SK-N-SH treated with all-trans-retinoic acid at 6 μM for 48 hours (cell line): ENCODE measurements around the gene GPR26.

Experiments
- ATAC-seq: fragments of 200-7000 bp; cut with Tn5 transposase; 3 replicates; pipeline ENCODE4 v1.9.1; 2020; ENCODE audit warnings: mild to moderate bottlenecking, moderate library complexity
- ARNTL ChIP-seq: fragments of 450-650 bp; formaldehyde crosslinking; IDR thresholded peaks from 2 replicates; pipeline ENCODE4 v1.5.0; 2020; ENCODE audit warnings: low read depth, mild to moderate bottlenecking, moderate library complexity, borderline replicate concordance
- BACH2 ChIP-seq: fragments of 250-450 bp; sonication (Bioruptor Pico); IDR thresholded peaks from 2 replicates; pipeline ENCODE4 v1.9.0; 2021; ENCODE audit warnings: mild to moderate bottlenecking, borderline replicate concordance
- CSDC2 ChIP-seq: fragments of 250-450 bp; sonication (Bioruptor Pico); IDR thresholded peaks from 2 replicates; pipeline ENCODE4 v1.5.0; 2020; ENCODE audit warnings: mild to moderate bottlenecking, moderate library complexity
- GLIS3 ChIP-seq: fragments of 250-450 bp; sonication (Bioruptor Pico); IDR thresholded peaks from 2 replicates; pipeline ENCODE4 v1.5.0; 2020; ENCODE audit warnings: mild to moderate bottlenecking, moderate library complexity
- OSR1 ChIP-seq: fragments of 250-450 bp; sonication (Bioruptor Pico); IDR thresholded peaks from 2 replicates; pipeline ENCODE4 v1.8.0; 2022; ENCODE audit warnings: moderate library complexity, mild to moderate bottlenecking, inconsistent platforms
- PATZ1 ChIP-seq: fragments of 250-450 bp; sonication (Bioruptor Pico); IDR thresholded peaks from 2 replicates; pipeline ENCODE4 v1.8.0; 2020; ENCODE audit warnings: mild to moderate bottlenecking, moderate library complexity, borderline replicate concordance
- POU6F1 ChIP-seq: fragments of 250-450 bp; sonication (Bioruptor Pico); IDR thresholded peaks from 2 replicates; pipeline ENCODE4 v1.8.0; 2021; ENCODE audit warnings: low read depth, mild to moderate bottlenecking, moderate library complexity, borderline replicate concordance
- PPARA ChIP-seq: fragments of 250-450 bp; sonication (Bioruptor Pico); IDR thresholded peaks from 2 replicates; pipeline ENCODE4 v1.5.0; 2020; ENCODE audit warnings: mild to moderate bottlenecking, borderline replicate concordance
- RARB ChIP-seq: fragments of 250-450 bp; sonication (Bioruptor Pico); IDR thresholded peaks from 2 replicates; pipeline ENCODE4 v1.8.0; 2021; ENCODE audit warnings: mild to moderate bottlenecking, moderate library complexity
- SNAI2 ChIP-seq: fragments of 250-450 bp; sonication (Bioruptor Pico); IDR thresholded peaks from 2 replicates; pipeline ENCODE4 v1.5.0; 2020; ENCODE audit warnings: mild to moderate bottlenecking, moderate library complexity
- TCF4 ChIP-seq: fragments of 250-450 bp; sonication (Bioruptor Pico); IDR thresholded peaks from 2 replicates; pipeline ENCODE4 v1.8.0; 2021; ENCODE audit warnings: mild to moderate bottlenecking, moderate library complexity, borderline replicate concordance
- TOX ChIP-seq: fragments of 250-450 bp; sonication (Bioruptor Pico); IDR thresholded peaks from 2 replicates; pipeline ENCODE4 v1.8.0; 2021; ENCODE audit warnings: mild to moderate bottlenecking, moderate library complexity, borderline replicate concordance
- ZFP3 ChIP-seq: fragments of 250-450 bp; sonication (Bioruptor Pico); IDR thresholded peaks from 2 replicates; pipeline ENCODE4 v1.5.0; 2020; ENCODE audit warnings: mild to moderate bottlenecking, moderate library complexity
- ZNF565 ChIP-seq: fragments of 450-650 bp; formaldehyde crosslinking; conservative IDR thresholded peaks from 2 replicates; pipeline ENCODE4 v1.5.0; 2020; ENCODE audit warnings: low read depth, mild to moderate bottlenecking, moderate library complexity
- ZNF8 ChIP-seq: fragments of 450-650 bp; formaldehyde crosslinking; IDR thresholded peaks from 2 replicates; pipeline ENCODE4 v1.5.0; 2020; ENCODE audit warnings: mild to moderate bottlenecking, moderate library complexity
- TF ChIP-seq, protein P1 (sequence below): fragments of 250-450 bp; sonication (Bioruptor Pico); IDR thresholded peaks from 2 replicates; pipeline ENCODE4 v1.5.0; 2020; ENCODE audit warnings: mild to moderate bottlenecking, moderate library complexity
- TF ChIP-seq, protein P2 (sequence below): fragments of 250-450 bp; sonication (Bioruptor Pico); IDR thresholded peaks from 2 replicates; pipeline ENCODE4 v1.5.1; 2021; ENCODE audit warnings: mild to moderate bottlenecking, moderate library complexity
- TF ChIP-seq, protein P3 (sequence below): fragments of 250-450 bp; sonication (Bioruptor Pico); IDR thresholded peaks from 2 replicates; pipeline ENCODE4 v1.5.1; 2020; ENCODE audit warnings: low read depth, mild to moderate bottlenecking, moderate library complexity

GPR26 gene

DNA sequence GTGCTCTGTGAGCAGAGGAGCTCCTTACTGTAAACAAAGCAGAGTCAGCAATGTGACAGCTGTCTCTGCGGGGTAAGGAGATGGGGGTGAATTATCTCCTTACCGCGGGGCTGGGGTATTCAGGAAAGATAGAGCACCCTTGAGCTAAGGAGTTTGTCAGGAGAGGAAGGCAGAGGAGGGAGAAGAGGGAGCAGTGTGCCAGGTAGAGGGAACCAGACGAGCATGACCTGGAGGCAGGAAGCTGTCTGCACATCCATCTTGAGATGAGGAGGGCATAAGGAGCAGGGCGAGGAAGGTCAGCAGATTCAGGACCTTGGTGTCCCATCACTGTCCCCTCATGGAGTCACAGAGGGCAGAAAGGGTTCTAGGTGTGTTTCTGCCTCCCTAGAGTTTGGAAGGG, 32.5 kb upstream of the GPR26 start (continued):
- TF ChIP-seq, protein P1, sequence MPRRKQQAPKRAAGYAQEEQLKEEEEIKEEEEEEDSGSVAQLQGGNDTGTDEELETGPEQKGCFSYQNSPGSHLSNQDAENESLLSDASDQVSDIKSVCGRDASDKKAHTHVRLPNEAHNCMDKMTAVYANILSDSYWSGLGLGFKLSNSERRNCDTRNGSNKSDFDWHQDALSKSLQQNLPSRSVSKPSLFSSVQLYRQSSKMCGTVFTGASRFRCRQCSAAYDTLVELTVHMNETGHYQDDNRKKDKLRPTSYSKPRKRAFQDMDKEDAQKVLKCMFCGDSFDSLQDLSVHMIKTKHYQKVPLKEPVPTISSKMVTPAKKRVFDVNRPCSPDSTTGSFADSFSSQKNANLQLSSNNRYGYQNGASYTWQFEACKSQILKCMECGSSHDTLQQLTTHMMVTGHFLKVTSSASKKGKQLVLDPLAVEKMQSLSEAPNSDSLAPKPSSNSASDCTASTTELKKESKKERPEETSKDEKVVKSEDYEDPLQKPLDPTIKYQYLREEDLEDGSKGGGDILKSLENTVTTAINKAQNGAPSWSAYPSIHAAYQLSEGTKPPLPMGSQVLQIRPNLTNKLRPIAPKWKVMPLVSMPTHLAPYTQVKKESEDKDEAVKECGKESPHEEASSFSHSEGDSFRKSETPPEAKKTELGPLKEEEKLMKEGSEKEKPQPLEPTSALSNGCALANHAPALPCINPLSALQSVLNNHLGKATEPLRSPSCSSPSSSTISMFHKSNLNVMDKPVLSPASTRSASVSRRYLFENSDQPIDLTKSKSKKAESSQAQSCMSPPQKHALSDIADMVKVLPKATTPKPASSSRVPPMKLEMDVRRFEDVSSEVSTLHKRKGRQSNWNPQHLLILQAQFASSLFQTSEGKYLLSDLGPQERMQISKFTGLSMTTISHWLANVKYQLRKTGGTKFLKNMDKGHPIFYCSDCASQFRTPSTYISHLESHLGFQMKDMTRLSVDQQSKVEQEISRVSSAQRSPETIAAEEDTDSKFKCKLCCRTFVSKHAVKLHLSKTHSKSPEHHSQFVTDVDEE (CRISPR knock-in tag): no peak
- TF ChIP-seq ZFP3 (CRISPR knock-in tag) (no peak), ZNF565 (CRISPR knock-in tag) (no peak), BACH2 (CRISPR knock-in tag) (no peak), ARNTL (CRISPR knock-in tag) (no peak), TCF4 (CRISPR knock-in tag) (no peak)
- TF ChIP-seq, protein P2, sequence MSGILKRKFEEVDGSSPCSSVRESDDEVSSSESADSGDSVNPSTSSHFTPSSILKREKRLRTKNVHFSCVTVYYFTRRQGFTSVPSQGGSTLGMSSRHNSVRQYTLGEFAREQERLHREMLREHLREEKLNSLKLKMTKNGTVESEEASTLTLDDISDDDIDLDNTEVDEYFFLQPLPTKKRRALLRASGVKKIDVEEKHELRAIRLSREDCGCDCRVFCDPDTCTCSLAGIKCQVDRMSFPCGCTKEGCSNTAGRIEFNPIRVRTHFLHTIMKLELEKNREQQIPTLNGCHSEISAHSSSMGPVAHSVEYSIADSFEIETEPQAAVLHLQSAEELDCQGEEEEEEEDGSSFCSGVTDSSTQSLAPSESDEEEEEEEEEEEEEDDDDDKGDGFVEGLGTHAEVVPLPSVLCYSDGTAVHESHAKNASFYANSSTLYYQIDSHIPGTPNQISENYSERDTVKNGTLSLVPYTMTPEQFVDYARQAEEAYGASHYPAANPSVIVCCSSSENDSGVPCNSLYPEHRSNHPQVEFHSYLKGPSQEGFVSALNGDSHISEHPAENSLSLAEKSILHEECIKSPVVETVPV (CRISPR knock-in tag): no peak

DNA sequence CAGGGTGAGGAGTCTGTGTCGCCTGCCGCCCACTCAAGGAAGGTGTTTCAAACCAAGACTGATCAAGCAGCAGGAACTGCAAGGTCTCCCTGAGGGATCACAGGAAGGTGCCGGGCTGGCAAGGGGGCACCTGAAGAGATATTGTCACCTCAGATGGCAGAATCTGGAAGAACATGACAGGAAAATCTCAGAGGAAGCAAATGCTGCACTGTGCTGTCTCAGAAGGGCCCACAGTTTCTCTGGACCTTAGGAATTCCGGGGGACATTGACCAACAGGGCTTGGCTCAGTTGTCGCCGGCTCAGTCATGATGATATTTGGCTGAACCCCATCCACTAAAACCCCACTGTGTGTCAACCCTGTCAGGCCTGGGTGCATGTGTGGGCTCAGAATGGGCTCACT, 31.9 kb upstream of the GPR26 start:
- TF ChIP-seq TCF4 (CRISPR knock-in tag) (no peak), GLIS3 (CRISPR knock-in tag) (no peak), PATZ1 (CRISPR knock-in tag) (no peak), CSDC2 (CRISPR knock-in tag) (no peak), RARB (no peak), OSR1 (CRISPR knock-in tag) (no peak), TOX (CRISPR knock-in tag) (no peak), PPARA (CRISPR knock-in tag) (no peak)
- TF ChIP-seq, protein P2 (CRISPR knock-in tag): no peak
- TF ChIP-seq, protein P1 (CRISPR knock-in tag): no peak
- TF ChIP-seq, all 23 proteins: peak for 0
- no peak for ATAC-seq

GRCh38 chr10:123635131-123635530, 31.0 kb upstream of the GPR26 start:
- no peak for ATAC-seq
- TF ChIP-seq ZFP3 (CRISPR knock-in tag): no peak
- no peak for TF ChIP-seq BACH2 (CRISPR knock-in tag)
- TF ChIP-seq ZNF565 (CRISPR knock-in tag): no peak
- no peak for TF ChIP-seq ZNF8
- TF ChIP-seq PATZ1 (CRISPR knock-in tag): no peak
- TF ChIP-seq SNAI2 (CRISPR knock-in tag): no peak
- TF ChIP-seq, protein P3, sequence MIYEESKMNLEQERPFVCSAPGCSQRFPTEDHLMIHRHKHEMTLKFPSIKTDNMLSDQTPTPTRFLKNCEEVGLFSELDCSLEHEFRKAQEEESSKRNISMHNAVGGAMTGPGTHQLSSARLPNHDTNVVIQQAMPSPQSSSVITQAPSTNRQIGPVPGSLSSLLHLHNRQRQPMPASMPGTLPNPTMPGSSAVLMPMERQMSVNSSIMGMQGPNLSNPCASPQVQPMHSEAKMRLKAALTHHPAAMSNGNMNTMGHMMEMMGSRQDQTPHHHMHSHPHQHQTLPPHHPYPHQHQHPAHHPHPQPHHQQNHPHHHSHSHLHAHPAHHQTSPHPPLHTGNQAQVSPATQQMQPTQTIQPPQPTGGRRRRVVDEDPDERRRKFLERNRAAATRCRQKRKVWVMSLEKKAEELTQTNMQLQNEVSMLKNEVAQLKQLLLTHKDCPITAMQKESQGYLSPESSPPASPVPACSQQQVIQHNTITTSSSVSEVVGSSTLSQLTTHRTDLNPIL (CRISPR knock-in tag): no peak
- no peak for TF ChIP-seq TCF4 (CRISPR knock-in tag)
- no peak for TF ChIP-seq GLIS3 (CRISPR knock-in tag)
- no peak for TF ChIP-seq POU6F1 (CRISPR knock-in tag)
- no peak for TF ChIP-seq TOX (CRISPR knock-in tag)
- TF ChIP-seq OSR1 (CRISPR knock-in tag): no peak
- no peak for TF ChIP-seq RARB
